MCF 10A (cell line): Measurements from ENCODE around the gene ATP8B4. TPM values are rescaled to one million over a fixed set of nuclear protein-coding genes. Genes with fewer than 3 reads are reported as not detected.

Source experiments
- BruUV-seq: library from RNA; stranded (reverse); fragments of 400-500 nt; replicated peaks from 2 replicates; lab custom pipeline; 2021; lab: Mats Ljungman, UMichigan
- CTCF ChIA-PET: fragments of 300-600 bp; sonication (Branson Sonifier 250); formaldehyde crosslinking; extraction: SDS; loops from one replicate; lab custom pipeline; 2021; ENCODE audit warnings: antibody characterized with exemption, inconsistent platforms; lab: Yijun Ruan, JAX
- POLR2A ChIA-PET: fragments of 300-600, 350-650 bp; sonication (Branson Sonifier 250); formaldehyde crosslinking; extraction: SDS; loops from one replicate; lab custom pipeline; 2020; ENCODE audit warnings: antibody characterized with exemption, inconsistent platforms; lab: Yijun Ruan, JAX
- DNase-seq: peaks from one replicate; pipeline ENCODE4 v3.0.0-alpha.2; 2018; ENCODE audit not compliant: unreplicated experiment
- H3K27ac Mint-ChIP-seq: one replicate; pipeline ENCODE4 v1.8.0; 2022; ENCODE audit warnings: mild to moderate bottlenecking, low read depth, mixed read lengths; ENCODE audit not compliant: unreplicated experiment
- H3K27me3 Mint-ChIP-seq: one replicate; pipeline ENCODE4 v1.8.0; 2022; ENCODE audit warnings: mixed read lengths; ENCODE audit not compliant: insufficient read depth, unreplicated experiment
- H3K36me3 Mint-ChIP-seq: one replicate; pipeline ENCODE4 v1.8.0; 2022; ENCODE audit warnings: mild to moderate bottlenecking, moderate library complexity, mixed read lengths; ENCODE audit not compliant: insufficient read depth, unreplicated experiment
- H3K4me1 Mint-ChIP-seq: one replicate; pipeline ENCODE4 v1.8.0; 2022; ENCODE audit warnings: mixed read lengths; ENCODE audit not compliant: insufficient read depth, unreplicated experiment
- H3K4me3 Mint-ChIP-seq: one replicate; pipeline ENCODE4 v1.8.0; 2022; ENCODE audit warnings: mild to moderate bottlenecking, moderate library complexity, mixed read lengths; ENCODE audit not compliant: unreplicated experiment
- H3K9me3 Mint-ChIP-seq: one replicate; pipeline ENCODE4 v1.8.0; 2022; ENCODE audit warnings: mixed read lengths; ENCODE audit not compliant: unreplicated experiment
- intact Hi-C: fragments of 100-400 bp; cut with micrococcal nuclease; formaldehyde crosslinking; loops from 2 replicates; pipeline ENCODE4 v1.14.1; 2022
- total RNA-seq: library from RNA; stranded (reverse); gene quantifications from 2 replicates; pipeline ENCODE4 v1.2.3, GENCODE V29; 2022
- TF ChIP-seq, protein P1 (sequence below): fragments of 200-600 bp; IDR thresholded peaks from one replicate; pipeline ENCODE4 v1.8.0; 2022; ENCODE audit warnings: antibody characterized with exemption, mild to moderate bottlenecking; ENCODE audit not compliant: unreplicated experiment

The ATP8B4 gene
- total RNA-seq, 1 experiment from 2014 or later = not detected

- TF ChIP-seq, protein P1, sequence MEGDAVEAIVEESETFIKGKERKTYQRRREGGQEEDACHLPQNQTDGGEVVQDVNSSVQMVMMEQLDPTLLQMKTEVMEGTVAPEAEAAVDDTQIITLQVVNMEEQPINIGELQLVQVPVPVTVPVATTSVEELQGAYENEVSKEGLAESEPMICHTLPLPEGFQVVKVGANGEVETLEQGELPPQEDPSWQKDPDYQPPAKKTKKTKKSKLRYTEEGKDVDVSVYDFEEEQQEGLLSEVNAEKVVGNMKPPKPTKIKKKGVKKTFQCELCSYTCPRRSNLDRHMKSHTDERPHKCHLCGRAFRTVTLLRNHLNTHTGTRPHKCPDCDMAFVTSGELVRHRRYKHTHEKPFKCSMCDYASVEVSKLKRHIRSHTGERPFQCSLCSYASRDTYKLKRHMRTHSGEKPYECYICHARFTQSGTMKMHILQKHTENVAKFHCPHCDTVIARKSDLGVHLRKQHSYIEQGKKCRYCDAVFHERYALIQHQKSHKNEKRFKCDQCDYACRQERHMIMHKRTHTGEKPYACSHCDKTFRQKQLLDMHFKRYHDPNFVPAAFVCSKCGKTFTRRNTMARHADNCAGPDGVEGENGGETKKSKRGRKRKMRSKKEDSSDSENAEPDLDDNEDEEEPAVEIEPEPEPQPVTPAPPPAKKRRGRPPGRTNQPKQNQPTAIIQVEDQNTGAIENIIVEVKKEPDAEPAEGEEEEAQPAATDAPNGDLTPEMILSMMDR = no peak
- POLR2A ChIA-PET = interaction anchor here (0.6 to 2.0 kb wide), 7 partner anchors 22 to 479 kb away, joined by 3 to 11 read pairs (median 3); partner anchors contain the start of genes DTWD1 and FAM227B
- intact Hi-C loops = loop anchor here (5.0 to 10.0 kb wide), 5 partner anchors 104 to 664 kb away; partner anchors contain the start of gene FGF7
- no peak for DNase-seq
- BruUV-seq = no TSS peak
- H3K9me3 Mint-ChIP-seq = no peaks in the 10 kb centered on the region
- no peak overlapping the region for H3K27ac Mint-ChIP-seq
- H3K27me3 Mint-ChIP-seq = no peaks in the 10 kb centered on the region
- CTCF ChIA-PET = interaction anchor here (0.5 to 2.6 kb wide), 8 partner anchors 18 to 479 kb away, joined by 3 to 15 read pairs (median 3); partner anchors contain the start of gene FGF7
- no peaks in the 10 kb centered on the region for H3K36me3 Mint-ChIP-seq
- peaks cover 10% of the 10 kb centered on the region for H3K4me1 Mint-ChIP-seq
- no peak overlapping the region for H3K4me3 Mint-ChIP-seq
Measured at GRCh38 chr15:49900903-49901235, 218.2 kb downstream of the ATP8B4 start.

DNA sequence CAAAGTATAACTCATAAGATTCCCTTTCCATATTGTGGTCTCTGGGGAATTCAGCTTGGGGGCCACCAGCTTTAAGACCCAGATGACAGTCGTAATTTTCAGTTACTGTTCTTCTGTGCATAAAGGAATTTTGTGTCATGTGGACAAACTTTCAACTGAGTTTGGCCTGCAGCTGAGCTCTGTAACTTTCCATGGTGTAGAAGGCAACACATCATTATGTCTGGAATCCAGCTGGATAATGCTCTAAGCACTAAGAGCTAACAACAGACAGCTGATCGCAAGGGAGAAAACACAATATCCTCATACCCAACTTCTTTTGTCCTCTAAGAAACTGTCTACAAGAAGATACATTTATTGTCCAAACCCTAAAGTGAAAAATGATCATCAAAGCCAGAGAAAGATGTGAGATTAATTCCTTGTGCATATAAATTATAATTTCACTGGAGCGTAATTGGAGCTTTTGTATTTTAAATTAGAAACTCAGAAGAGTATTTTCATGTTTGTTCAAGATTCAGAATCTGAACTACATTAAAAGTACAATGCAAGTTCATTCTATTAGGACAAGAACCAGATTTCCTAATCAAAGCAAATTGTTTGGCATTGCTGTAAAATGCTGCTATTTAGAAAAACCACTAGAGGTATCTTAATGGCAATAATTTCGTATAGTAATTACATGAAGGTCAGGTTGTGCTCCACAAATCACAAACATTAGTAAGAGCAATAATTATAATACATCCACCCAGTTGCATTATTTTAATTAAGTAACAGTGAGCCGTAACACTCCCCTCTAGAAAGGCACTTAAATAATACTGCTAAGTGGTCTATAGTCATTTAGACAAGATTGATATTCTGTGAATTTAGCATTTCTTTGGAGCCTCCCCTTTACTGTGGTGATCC lies 218.8 kb downstream of the ATP8B4 start:
- H3K4me3 Mint-ChIP-seq = no peak overlapping the region
- intact Hi-C loops = loop anchor here (5.0 to 10.0 kb wide), 5 partner anchors 105 to 663 kb away; partner anchors contain the start of gene FGF7
- ChIA-PET CTCF (interaction anchor here (0.5 to 2.6 kb wide), 8 partner anchors 13 to 672 kb away, joined by 3 to 15 read pairs (median 4); partner anchors contain the start of gene FGF7), POLR2A (interaction anchor here (1.2 to 1.3 kb wide), 2 partner anchors 24 to 277 kb away, joined by 3 read pairs; no protein-coding TSS in a partner anchor)
- H3K27ac Mint-ChIP-seq = no peak overlapping the region
- no TSS peak for BruUV-seq
- H3K9me3 Mint-ChIP-seq = no peaks in the 10 kb centered on the region
- H3K27me3 Mint-ChIP-seq = no peaks in the 10 kb centered on the region
- TF ChIP-seq, protein P1 = no peak
- DNase-seq = no peak
- peaks cover 10% of the 10 kb centered on the region for H3K4me1 Mint-ChIP-seq
- no peaks in the 10 kb centered on the region for H3K36me3 Mint-ChIP-seq

DNA sequence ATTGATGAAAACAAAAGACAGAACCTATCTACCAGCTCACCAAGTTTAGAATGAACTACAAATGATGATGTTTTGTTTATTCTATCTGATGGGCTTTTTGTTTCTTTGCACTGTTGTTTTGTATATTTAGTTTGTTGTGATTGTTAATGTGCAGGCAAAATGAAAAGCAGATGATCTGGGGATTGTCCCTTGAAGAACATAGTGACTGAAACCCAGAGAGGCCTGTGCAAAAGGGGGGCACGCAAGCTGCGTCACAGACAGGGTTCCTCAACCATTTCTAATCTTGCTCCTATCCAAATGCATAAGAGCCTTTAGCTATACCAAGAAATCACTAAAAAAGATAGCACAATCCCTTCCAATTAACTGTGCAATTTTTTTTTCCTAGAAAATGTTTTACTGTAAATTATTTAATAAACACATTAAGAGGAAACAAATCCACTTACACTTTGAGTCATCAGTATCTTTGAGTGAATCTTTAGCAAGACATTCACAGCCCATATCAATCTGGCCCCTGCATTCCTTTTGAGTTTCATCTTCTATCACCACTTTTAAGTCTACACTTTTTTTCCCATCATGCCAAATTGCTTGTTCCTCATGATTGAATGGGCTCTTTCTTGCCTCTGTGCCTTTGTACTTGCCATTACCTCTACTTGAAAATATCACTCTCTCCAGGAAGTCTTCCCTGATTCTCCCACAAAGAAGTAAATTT lies 220.3 kb downstream of the ATP8B4 start:
- TF ChIP-seq, protein P1 = no peak
- no peaks in the 10 kb centered on the region for H3K36me3 Mint-ChIP-seq
- POLR2A ChIA-PET = no interaction called here
- no TSS peak for BruUV-seq
- H3K27me3 Mint-ChIP-seq = no peaks in the 10 kb centered on the region
- no peaks in the 10 kb centered on the region for H3K9me3 Mint-ChIP-seq
- intact Hi-C loops = no loop called here
- no peak overlapping the region for H3K27ac Mint-ChIP-seq
- DNase-seq = no peak
- no peak overlapping the region for H3K4me3 Mint-ChIP-seq
- peaks cover 10% of the 10 kb centered on the region for H3K4me1 Mint-ChIP-seq
- CTCF ChIA-PET = no interaction called here

DNA sequence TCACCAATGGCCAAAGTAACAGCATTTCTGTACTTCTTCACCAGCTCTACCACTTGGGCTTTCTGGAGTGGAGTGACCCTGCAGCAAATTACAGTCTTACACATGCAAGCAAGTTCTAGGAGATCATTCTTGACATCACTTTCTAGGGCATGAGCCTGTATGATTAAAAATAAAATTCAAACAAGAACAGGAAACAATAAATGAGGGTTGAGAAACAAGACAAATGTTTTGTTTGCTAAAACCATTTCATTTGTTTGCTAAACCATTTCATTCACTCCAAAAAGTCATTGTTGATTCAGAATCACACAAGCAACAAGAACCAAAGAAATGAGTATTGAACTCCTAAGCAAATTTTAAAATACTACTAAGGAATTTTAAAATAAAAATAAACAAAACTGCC lies 220.9 kb downstream of the ATP8B4 start:
- ChIA-PET POLR2A (no interaction called here), CTCF (no interaction called here)
- Mint-ChIP-seq H3K27me3 (no peaks in the 10 kb centered on the region), H3K4me3 (no peak overlapping the region), H3K36me3 (no peaks in the 10 kb centered on the region), H3K27ac (no peak overlapping the region), H3K9me3 (no peaks in the 10 kb centered on the region), H3K4me1 (peaks cover 10% of the 10 kb centered on the region)
- TF ChIP-seq, protein P1 = no peak
- DNase-seq = no peak
- no TSS peak for BruUV-seq
- intact Hi-C loops = no loop called here
